DND-41 (cell line): ENCODE measurements around the gene HS3ST6.

Source experiments
- CTCF ChIP-seq: IDR thresholded peaks from 2 replicates; pipeline ENCODE4 v1.5.1; 2012; ENCODE audit warnings: borderline replicate concordance, low read length, moderate library complexity, mild to moderate bottlenecking; ENCODE audit not compliant: poor library complexity, severe bottlenecking; ENCODE audit errors: extremely low read depth
- EZH2 ChIP-seq: IDR thresholded peaks from 3 replicates; pipeline ENCODE4 v1.6.1; 2012; ENCODE audit warnings: borderline replicate concordance, low read depth, mild to moderate bottlenecking, moderate library complexity, low read length, inconsistent platforms; ENCODE audit not compliant: severe bottlenecking

GRCh38 chr16:1930338-1930720 lies 12.1 kb upstream of the HS3ST6 start:
- TF ChIP-seq CTCF: no peak
- TF ChIP-seq EZH2: no peak
